Liver (tissue), 3 donors: ENCODE results near the gene KRTAP4-3.

Source experiments
- CTCF ChIP-seq: fragments of 150-350 bp; IDR thresholded peaks from 2 replicates; pipeline ENCODE4 v1.5.1; 2017; ENCODE audit warnings: improper control_type of control experiment, low read depth, low read length; ENCODE audit not compliant: missing input control
- JUND ChIP-seq, 2 donors: IDR thresholded peaks; 2 replicates each; pipeline ENCODE4 v1.6.1; 2016; ENCODE audit warnings: antibody characterized with exemption in 2 of 2
- MAX ChIP-seq: IDR thresholded peaks from 2 replicates; pipeline ENCODE4 v1.6.1; 2016; ENCODE audit warnings: antibody characterized with exemption
- RAD21 ChIP-seq, 2 donors: IDR thresholded peaks; 2 replicates each; pipeline ENCODE4 v1.6.1; 2016; ENCODE audit warnings: antibody characterized with exemption in 2 of 2, mild to moderate bottlenecking in 2 of 2
- REST ChIP-seq: IDR thresholded peaks from 2 replicates; pipeline ENCODE4 v1.6.1; 2016; ENCODE audit warnings: antibody characterized with exemption, mild to moderate bottlenecking
- TAF1 ChIP-seq: conservative IDR thresholded peaks from 2 replicates; pipeline ENCODE4 v1.6.1; 2016; ENCODE audit warnings: antibody characterized with exemption, mild to moderate bottlenecking
- donor health status: healthy.
- donor health status: healthy.

- TF ChIP-seq JUND (IDR thresholded peaks at IDR 0.05) (no peak), CTCF (no peak), TAF1 (no peak), REST (no peak), MAX (no peak), RAD21 (IDR thresholded peaks at IDR 0.05) (no peak)
Observed at GRCh38 chr17:41153856-41154255, 14.2 kb downstream of the KRTAP4-3 start.
